NCI-H69 (cell line): ENCODE results near the gene SMC4.
"Not testable (repeated sequence)": the region's sequence is repeated elsewhere in the genome, so short reads cannot be mapped to it uniquely, and the experiment has no call there.

Source experiments
- DNase-seq: peaks from one replicate; lab custom pipeline; 2025; lab: John Stamatoyannopoulos, UW

The SMC4 gene

DNA sequence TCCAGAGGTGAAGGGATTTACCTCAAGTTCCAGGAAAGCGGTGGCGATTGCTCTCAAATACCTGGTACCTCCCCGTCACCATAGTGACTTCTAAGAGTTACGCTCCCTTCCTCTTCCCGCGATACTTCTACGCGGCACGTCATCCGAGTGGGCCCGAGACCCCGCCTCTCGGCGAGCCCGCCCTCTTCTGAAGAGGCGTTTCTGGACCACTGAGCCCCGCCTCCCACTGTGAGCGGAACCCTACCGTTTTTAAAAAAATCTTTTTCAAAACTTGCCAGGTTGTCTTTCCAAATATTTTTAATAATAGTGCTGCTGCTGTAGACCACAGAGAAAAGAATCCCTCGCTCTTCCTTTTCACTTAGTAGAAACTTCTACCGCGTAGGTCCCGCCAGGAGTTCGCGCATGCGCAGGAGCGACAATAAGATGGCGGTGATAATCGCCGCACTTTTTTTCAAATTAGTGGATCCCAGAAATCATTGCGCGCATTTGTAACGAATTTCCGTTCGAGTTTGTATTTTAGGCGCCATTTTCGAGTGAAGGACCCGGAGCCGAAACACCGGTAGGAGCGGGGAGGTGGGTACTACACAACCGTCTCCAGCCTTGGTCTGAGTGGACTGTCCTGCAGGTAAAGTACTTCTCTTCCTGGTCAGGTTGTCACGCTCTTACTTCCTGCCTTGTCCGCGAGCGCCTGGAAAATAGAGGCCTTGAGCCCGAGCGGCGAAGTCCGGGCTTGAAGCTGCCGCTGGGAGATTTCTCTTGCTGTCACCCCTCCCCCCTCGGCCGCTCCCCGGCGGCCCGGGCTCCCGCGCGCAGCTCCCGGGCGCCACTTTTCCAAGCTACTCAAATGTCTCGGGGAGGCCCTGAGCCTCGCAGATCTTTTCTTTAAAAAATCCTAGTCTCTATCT lies at the start of gene SMC4, which contains the start of gene IFT80:
Gene SMC4, plus strand, starts transcription at position 526 of the 905 bp plus-strand sequence. CDS start 1,177 bp downstream, outside the sequence.
Gene IFT80, minus strand, starts transcription at position 101 of the 905 bp plus-strand sequence. CDS start 14,625 bp downstream, outside the sequence.
- DNase-seq = peak; percentile 96

DNA sequence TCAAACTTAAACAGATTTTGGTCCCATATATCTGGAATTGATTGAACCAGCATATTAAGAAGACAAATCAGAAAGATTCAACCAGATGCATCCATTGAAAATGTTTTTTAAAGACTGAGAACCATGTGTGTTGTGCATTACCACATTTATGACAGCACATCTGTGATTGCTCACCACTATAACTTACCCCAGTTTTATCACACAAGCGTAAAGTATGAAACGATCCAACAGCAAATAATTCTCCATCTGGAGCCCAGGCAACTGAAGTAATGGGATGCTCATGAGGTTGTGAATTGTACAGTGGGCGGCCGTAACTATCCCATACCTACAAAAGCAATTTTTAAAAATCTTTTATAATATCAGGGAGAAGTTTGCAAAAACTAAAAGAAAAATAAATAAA lies 43.6 kb upstream of the SMC4 start:
- no peak for DNase-seq

DNA sequence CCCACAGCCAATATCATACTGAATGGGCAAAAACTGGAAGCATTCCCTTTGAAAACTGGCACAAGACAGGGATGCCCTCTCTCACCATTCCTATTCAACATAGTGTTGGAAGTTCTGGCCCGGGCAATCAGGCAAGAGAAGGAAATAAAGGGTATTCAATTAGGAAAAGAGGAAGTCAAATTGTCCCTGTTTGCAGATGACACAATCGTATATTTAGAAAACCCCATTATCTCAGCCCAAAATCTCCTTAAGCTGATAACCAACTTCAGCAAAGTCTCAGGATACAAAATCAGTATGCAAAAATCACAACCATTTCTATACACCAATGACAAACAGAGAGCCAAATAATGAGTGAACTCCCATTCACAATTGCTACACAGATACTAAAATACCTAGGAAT lies 36.6 kb upstream of the SMC4 start:
- DNase-seq = not testable (repeated sequence)

DNA sequence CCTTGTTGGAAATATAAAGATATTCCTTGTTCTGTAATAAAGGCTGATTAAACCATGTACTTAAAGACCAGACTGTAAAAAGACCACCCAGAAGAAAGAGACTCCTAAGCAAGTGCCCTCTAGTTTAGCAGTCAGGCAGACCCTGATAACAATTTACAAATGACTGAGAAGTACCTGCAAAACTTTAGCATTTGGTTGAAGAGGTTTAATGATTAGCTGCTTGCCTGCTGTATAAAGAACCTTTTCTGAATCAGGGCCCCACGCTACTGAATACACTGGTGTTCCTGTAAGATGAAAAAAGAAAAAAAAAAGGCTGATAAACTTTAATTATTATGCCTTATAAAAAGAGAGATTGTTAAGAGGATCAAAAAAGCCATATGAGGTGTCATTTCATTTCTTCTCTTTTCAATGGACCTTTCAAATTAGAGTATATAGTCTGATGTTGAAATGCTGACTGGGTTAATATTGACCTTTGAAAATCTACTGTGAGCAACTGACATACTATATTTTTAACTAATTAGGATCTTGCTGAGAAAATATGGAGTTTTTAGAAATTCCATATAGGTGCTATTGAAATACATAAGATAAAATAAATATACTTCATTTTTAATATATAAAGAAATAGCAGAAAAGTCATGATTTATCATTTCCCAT lies 33.5 kb upstream of the SMC4 start:
- DNase-seq = no peak

DNA sequence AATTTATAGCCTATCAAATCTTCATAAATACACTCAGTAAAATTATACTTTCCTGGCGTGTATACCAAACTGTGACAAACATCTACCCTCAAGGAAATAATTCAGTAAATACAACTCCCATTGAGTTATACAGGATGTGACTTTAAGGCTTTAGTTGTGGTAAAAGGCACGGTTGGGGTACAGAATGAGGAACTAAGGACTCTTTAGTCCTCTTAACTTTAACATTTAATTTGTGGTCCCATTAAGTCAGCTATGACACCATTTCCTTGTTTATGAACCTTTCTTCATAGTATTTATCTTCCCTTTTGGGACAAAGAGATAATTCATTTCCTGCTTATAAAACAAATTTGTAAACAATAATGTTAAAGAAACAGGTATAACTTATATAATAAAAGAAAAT lies 30.6 kb upstream of the SMC4 start:
- DNase-seq = no peak

DNA sequence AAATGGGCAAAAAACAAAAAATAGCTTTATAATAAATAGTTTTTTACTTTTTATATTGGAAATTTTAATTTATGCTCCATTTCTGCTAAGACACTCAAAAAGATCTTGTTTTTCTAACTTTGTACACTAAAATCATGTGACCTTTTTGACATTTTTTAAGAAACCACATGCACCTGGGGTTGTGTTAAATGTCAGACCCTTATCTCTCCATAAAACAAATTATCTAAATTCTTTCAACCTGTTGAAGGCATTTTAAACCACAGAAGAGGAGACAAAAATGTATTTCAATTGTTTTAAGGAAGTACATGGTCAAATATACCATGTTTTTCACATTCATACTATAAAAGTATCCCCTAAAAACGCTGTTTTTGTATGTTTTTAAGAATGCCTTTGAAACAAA lies 29.7 kb upstream of the SMC4 start:
- DNase-seq = no peak

DNA sequence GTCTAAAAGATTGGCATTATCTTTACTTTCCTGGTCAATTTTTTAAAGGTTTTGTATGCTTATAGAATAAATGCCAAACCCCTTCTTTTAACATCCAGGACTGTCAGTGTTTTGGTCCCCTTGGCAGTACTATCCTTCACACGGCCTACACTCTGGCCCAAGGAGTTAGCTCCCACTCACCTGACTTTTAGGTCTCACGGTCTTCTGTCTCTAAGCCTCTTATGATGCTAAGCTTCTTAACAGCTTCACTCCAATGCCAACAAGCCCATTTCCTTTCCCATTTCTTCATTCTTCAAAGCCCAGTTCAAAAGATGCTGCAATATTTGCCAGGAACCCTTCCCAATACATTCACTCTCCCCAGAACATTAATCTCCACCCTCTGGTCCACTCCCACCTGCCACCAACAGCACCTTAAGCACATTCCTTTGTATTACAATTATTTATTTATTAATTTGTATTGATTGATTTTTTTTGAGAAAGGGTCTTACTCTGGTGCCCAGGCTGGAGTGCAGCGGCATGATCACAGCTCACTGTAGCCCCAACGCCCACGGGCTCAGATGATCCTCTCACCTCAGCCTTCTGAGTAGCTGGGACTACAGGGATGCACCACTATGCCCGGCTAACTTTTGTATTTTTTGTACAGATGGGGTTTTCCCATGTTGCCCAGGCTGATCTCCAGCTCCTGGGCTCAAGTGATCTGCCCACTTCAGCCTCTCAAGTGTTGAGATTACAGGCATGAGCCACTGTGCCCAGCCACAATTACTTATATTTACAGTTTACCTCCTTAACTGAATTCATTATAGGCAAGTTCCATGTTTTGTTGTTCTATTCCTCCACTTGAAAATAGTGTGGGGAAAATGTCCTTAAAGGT lies 28.2 kb upstream of the SMC4 start:
- no peak for DNase-seq

DNA sequence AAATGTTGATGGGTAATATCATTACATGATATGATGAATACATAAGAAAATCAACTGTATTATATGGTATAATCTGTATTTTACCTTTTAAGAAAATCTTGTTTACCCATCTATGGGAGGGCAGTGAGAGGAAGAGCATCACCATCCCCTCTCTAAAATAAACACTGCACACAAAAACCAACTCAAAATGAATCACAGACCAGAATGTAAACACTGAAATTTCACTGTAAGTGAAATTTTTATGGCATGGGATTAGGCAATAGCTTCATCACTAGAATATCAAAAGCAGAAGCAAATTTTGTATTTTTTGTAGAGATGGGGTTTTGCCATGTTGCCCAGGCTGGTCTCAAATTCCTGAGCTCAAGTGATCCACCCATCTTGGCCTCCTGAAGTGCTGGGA lies 26.7 kb upstream of the SMC4 start:
- DNase-seq = no peak

DNA sequence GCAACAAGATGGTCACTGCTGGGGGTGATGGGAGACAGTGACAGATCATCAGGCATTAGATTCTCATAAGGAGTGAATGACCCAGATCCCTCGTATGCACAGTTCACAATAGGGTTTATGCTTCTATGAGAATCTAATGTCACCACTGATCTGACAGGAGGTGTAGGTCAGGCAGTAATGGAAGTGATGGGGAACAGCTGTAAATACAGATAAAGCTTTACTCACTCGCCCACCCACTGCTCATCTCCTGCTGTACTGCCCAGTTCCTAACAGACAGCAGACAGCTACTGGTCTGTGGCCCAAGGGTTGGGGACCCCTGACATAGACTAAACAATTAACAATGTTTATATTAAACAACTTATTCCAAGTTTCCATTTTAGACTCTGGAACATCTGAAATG lies 25.8 kb upstream of the SMC4 start:
- DNase-seq = no peak

DNA sequence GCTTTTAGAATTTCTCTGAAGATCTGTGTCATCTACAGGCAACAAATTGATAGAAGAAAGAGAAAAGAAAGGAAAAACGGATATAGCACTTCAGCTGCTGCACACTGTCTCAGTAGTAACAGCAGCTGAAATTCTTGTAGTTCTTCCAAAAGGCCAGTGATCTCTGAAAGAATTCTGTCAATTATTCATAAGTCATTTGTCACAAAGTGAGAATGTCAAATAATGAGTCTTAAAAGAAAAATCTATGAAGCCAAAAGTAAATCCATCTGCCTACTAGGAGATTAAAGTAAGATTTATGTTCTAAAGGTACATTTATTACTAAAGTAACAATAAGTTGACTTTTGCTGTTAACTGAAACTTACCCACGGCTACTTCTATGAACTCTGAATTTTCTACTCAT lies 25.0 kb upstream of the SMC4 start:
- DNase-seq = no peak

DNA sequence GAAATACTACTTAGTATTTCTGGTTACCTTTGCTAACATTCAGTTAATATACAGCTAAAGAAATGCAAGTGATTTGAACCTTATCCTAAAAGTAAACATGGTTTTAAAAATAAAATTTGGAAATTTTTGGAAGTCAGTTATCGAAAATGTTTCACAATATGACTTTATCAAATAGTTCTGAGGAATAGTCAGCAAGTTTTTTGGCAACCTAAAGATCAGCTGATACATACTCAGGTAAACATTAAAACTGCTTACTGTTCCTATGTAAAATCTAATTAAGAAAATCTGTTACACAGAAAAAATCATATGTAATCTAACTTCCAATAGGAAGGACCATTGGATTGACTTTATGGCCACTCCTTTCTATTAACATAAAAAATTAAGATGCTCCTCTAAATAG lies 24.5 kb upstream of the SMC4 start:
- DNase-seq = no peak

DNA sequence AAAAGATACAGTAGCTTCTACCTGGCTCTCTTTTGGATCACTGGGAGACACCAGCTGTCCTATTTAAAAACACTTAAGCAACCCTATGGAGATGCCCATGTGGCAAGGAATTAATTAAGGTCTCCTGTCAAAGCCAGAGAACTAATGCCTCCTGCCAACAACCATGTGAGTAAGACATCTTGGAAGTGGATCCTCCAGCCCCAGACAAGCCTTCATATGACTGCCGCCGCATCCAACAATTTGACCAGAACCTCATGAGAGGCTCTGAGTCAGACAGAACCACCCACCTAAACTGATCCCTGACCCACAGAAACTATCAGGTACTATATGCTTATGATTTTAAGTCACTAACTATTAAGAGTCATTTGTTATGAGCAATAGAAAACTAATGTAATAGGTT lies 22.8 kb upstream of the SMC4 start:
- peak; percentile 5 for DNase-seq

DNA sequence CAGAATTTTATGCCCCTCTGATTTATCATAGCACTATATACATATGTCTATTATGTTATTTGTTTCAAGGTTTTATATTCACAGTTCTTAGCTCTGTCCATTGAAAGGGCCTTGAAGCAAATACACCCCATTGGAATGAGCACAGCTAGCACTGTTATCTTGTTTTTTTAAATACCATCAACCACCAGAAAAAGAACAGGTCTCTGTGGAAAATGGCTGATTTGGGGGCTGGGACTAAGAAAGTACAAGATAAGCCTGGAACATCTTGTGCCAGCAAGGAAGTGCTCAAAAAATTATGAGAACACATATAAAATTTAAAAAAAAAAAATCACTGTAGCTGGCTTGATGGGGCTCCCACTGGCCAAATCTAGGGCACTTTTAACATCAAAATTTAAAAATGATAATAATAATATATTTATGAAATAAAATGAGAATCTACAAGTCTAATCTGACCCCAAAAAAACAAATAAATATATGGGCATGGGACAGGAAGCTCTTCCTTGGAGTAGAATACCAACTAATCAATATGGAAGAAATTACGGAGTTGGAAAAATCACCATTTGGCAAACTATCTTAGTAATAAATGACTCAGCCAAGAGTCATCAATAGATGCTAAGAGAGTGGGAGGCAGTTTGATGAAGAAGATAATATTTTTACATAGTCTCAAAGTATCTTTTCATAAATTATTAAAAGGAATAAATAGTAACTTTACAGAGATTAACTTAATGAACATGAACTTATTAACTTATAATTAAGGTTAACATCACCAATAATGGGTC lies 20.9 kb upstream of the SMC4 start:
- no peak for DNase-seq

DNA sequence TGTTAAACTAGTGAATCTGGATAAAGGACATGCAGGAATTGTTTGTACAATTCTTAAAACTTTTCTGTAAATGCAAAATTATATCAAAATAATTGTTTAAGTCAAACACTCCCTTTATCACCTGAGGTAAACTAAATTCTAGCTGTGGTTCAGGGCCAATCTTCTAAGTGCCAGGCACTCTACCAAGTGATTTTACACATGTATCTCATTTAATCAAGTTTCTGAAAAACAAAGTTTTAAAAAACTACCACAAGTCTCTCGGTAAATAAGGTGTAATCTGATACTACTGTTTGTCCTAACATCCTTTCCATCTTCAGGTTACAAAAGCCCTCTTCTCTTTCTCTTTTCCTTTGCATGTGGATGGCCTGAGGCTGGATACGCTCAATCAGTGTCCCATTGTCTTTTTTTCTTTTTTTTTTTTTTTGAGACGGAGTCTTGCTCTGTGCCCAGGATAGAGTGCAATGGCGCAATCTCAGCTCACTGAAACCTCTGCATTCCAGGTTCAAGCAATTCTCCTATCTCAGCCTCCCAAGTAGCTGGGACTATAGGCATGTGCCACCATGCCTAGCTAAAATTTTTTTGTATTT lies 19.7 kb upstream of the SMC4 start:
- DNase-seq = peak; percentile 1

DNA sequence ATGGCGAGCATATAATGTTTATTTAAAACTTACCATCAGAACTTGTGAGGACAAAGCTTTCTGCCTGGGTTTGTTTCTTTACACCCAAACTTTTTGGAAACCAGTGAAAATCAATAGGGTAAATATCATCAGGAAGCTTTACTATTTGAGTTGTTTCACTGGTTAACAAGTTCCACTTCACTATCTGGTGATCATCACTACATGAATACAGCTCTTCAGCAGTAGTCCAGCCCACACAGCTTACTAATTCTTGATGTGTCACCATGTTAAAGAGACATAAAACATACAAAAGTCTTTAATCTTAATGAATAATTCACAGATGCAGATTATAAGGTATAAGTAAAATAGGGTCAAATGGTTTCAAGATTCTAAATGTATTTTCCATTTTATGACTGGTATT lies 18.0 kb upstream of the SMC4 start:
- DNase-seq = no peak

DNA sequence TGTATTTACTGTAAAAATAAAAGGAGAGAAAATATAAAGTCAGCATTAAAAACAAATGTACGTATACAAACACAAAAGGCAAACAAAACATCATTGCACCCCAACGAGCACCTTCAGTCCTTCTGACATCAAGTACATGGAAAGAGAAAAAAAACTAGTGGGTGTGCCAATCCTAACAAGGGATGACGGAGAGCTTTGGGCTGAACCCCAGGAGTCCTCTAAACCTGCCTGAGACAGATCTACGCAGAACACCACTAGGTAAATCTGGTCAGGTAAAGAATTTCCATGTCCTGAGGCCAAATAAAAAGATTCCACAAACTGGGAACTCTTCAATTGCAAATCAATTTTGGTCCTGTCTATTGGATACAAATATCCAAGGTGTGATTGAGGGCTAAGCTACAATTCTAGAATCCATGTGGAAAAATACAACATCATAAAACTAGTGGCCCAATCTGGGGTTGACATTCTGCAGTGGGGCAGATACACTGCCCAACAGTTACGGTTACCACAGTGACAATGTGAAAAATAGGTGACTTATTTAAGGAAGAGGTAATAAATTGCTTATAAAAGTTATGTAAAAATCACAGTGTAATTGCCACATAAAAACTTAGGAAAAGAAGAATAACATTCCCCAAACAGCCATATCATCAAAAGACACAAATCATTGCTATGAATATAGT lies 14.7 kb upstream of the SMC4 start:
- no peak for DNase-seq

DNA sequence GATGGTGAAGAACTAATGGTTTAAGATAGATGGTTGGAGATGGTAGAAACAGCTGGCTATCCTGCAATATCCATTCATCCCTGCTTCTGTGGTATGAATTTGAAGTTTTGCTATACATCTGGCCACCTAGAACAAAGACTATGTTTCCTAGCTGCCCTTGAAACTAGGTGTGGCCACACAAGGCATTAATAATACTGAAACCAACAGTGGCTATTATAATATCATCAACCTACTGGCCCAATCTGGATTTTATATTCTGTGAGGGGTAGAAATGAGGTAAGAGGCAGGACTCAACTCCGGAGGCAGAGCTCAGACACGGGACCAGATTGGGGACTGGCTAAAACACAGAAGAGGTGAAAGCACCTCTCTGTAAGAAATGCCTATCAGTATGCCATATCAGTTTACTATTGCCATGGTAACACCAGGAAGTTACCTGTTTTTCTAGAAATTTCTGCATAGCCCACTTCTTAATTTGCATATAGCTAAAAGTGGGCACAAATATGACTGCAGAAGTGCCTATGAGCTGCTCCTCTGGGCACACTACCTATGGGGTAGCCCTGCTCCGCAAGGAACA lies 8.8 kb upstream of the SMC4 start:
- DNase-seq = no peak

DNA sequence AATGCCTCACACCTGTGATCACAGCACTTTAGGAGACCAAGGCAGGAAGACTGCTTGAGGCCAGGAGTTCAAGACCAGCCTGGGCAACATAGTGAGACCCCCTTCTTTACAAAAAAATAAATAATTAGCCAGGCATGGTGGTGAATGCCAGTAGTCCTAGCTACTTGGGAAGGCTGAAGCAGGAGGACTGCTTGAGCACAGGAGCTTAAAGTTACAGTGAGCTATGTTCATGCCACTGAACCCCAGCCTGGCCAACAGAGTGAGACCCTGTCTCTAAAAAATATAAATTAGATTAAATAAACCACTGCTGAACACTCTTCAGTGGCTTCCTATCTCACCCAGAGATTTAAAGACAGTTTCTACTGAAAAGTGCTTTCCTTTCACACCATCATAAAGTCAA lies 6.7 kb upstream of the SMC4 start:
- DNase-seq = no peak

DNA sequence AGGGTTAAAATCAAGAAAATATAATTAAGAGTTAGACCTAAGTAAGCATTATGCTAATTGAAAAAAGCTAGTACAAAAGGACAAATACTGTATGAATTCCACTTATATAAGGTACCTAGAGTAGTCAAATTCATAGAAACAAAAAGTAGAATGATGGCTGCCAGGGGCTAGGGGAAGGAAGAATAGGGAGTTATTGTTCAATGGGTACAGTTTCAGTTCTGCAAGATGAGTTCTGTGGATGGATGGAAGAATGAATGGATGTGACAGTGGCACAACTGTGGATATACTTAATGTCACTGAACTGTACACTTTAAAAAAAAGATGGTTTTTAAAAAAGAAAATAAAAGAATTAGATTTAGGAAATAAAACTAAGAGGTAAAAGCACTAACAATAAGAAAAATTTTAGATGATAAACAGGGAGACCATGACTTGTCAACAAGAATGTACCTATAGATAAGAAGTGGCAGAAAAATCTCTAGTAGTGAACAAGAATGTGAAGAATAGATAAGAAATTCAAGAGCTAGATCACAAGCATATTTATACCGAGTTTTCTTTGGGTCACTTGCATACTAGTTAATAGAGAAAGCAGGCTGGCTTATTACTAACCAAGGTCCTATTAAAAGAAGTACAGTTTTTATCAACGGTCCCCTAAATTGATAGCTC lies 6.0 kb upstream of the SMC4 start:
- DNase-seq = no peak

DNA sequence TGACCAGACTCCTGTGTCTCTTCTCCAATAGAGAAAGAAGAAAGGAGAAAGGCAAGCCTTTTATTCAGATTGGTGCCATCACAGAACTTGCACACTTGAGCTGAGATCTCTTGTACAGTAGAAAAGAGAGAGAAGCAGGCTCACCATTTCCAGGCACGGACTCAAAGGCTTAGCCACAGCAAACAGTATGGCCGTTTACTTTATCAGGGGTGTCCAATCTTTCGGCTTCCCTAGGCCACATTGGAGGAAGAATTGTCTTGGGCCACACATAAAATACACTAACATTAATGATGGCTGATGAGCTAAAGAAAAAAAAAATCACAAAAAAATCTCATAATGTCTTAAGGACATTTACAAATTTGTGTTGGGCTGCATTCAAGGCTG lies 5.4 kb upstream of the SMC4 start:
- no peak for DNase-seq
